Upper lobe of left lung (tissue), 6 donors: ENCODE measurements around the gene PTPN6. TPM values are rescaled to one million over a fixed set of nuclear protein-coding genes. Genes with fewer than 3 reads are reported as not detected.

Source experiments
- ATAC-seq, 2 donors: fragments of 200-7000 bp; cut with Tn5 transposase; one replicate each; pipeline ENCODE4 v1.9.1; 2022; ENCODE audit warnings: mild to moderate bottlenecking in 2 of 2, moderate library complexity in 2 of 2; ENCODE audit not compliant: low FRiP score in 2 of 2
- DNase-seq, 2 donors: peaks; one replicate each; pipeline ENCODE4 v3.0.0-alpha.2; 2019 to 2020
- H3K27ac ChIP-seq, 4 donors: fragments of 200-600 bp; sonication (generic); one replicate each; pipeline ENCODE4 v1.5.1; 2016 to 2019
- H3K27me3 ChIP-seq, 4 donors: fragments of 200-600 bp; sonication (generic); one replicate each; pipeline ENCODE4 v1.5.1; 2017 to 2019
- H3K36me3 ChIP-seq, 4 donors: fragments of 200-600 bp; sonication (generic); one replicate each; pipeline ENCODE4 v1.5.1; 2016 to 2019
- H3K4me1 ChIP-seq, 4 donors: fragments of 200-600 bp; sonication (generic); one replicate each; pipeline ENCODE4 v1.5.1; 2018 to 2019
- H3K4me3 ChIP-seq, 4 donors: fragments of 200-600 bp; sonication (generic); one replicate each; pipeline ENCODE4 v1.5.1; 2017 to 2019; ENCODE audit warnings: mild to moderate bottlenecking in 2 of 4, moderate library complexity in 1 of 4
- H3K9me3 ChIP-seq, 4 donors: fragments of 200-600 bp; sonication (generic); one replicate each; pipeline ENCODE4 v1.5.1; 2018 to 2019
- EP300 ChIP-seq, 4 donors: sonication (generic); formaldehyde crosslinking; IDR thresholded peaks; one replicate each; pipeline ENCODE4 v1.5.1; 2017; ENCODE audit warnings: antibody characterized with exemption in 4 of 4, control low read depth in 2 of 4
- POLR2A ChIP-seq, 4 donors: fragments of 450-650 bp; IDR thresholded peaks; one replicate each; pipeline ENCODE4 v1.5.1; 2016 to 2017; ENCODE audit warnings: antibody characterized with exemption in 4 of 4, mild to moderate bottlenecking in 2 of 4
- POLR2AphosphoS5 ChIP-seq, 2 donors: sonication (generic); formaldehyde crosslinking; IDR thresholded peaks; one replicate each; pipeline ENCODE4 v1.5.1; 2017; ENCODE audit warnings: antibody characterized with exemption in 2 of 2
- WGBS, 2 donors: methylation state at CpG; one replicate each; pipeline ENCODE4 v1.1.5; 2017 to 2018; 5-methylcytosine and 5-hydroxymethylcytosine counted together
- total RNA-seq, 6 donors: library from RNA; depleted of rRNA in 4 of 6; stranded (reverse); fragments of >200 nt in 4 of 6; gene quantifications; one replicate each; pipeline versions ENCODE4 v1.1.0 to v1.2.1, GENCODE V29; 2016 to 2021
- TF ChIP-seq, protein P1 (sequence below), 6 experiments: fragments of 450-650 bp in 4 of 6; fragments of 200-600 bp in 2 of 6; sonication (generic) in 2 of 6; IDR thresholded peaks; one replicate each; pipeline ENCODE4 v1.5.1; 2016 to 2019; ENCODE audit warnings: antibody characterized with exemption in 6 of 6
- donor health status: DM: no; HTN: no; CAD: no; lungs with moderate emphysema.
- donor health status: DM: no; HTN: yes; CAD: no; lungs with severe emphysema.

The PTPN6 gene
- total RNA-seq, 6 donors from 2014 or later, result 56.3 to 215 (median 114) TPM

DNA sequence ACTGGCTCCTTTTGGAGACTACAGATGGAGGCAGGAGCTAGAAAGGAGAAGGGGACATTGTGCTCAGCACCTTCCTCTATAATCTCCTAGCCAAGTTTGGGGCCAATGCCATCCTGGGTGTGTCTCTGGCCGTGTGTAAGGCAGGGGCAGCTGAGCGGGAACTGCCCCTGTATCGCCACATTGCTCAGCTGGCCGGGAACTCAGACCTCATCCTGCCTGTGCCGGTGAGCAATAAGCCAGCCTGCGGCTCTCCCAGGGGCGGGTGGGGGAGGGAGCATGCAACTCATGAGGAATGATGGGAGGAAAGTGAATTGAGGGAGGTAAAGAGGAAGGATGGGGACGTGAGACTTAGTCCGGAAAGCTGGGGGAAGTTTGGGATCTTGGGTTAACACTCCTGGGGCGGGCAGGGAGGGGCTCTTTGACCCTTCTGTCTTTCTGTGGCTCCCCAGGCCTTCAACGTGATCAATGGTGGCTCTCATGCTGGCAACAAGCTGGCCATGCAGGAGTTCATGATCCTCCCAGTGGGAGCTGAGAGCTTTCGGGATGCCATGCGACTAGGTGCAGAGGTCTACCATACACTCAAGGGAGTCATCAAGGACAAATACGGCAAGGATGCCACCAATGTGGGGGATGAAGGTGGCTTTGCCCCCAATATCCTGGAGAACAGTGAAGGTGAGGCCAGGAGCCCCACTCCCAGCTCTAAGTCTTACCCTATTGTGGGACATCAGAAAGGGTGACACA is 33.5 kb upstream of the PTPN6 start:
- ATAC-seq (no peak), DNase-seq (no peak)
- H3K9me3 ChIP-seq, result no peaks in the 10 kb centered on the region
- no peak overlapping the region for H3K4me3 ChIP-seq
- WGBS, 2 donors, result 81 to 91% methylated on average over 14 of the region's 14 CpGs
- H3K27me3 ChIP-seq, result no peaks in the 10 kb centered on the region
- TF ChIP-seq EP300 (IDR thresholded peaks at IDR 0.05) (no peak), POLR2A (IDR thresholded peaks at IDR 0.05) (no peak), POLR2AphosphoS5 (IDR thresholded peaks at IDR 0.05) (no peak)
- TF ChIP-seq, protein P1, sequence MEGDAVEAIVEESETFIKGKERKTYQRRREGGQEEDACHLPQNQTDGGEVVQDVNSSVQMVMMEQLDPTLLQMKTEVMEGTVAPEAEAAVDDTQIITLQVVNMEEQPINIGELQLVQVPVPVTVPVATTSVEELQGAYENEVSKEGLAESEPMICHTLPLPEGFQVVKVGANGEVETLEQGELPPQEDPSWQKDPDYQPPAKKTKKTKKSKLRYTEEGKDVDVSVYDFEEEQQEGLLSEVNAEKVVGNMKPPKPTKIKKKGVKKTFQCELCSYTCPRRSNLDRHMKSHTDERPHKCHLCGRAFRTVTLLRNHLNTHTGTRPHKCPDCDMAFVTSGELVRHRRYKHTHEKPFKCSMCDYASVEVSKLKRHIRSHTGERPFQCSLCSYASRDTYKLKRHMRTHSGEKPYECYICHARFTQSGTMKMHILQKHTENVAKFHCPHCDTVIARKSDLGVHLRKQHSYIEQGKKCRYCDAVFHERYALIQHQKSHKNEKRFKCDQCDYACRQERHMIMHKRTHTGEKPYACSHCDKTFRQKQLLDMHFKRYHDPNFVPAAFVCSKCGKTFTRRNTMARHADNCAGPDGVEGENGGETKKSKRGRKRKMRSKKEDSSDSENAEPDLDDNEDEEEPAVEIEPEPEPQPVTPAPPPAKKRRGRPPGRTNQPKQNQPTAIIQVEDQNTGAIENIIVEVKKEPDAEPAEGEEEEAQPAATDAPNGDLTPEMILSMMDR (IDR thresholded peaks at IDR 0.05), result no peak
- H3K4me1 ChIP-seq, result peaks cover 16 to 24% (median 17%) of the 10 kb centered on the region in 4 donors
- no peak overlapping the region for H3K27ac ChIP-seq
- H3K36me3 ChIP-seq, result peaks cover 0 to 34% (median 15%) of the 10 kb centered on the region in 4 donors

DNA sequence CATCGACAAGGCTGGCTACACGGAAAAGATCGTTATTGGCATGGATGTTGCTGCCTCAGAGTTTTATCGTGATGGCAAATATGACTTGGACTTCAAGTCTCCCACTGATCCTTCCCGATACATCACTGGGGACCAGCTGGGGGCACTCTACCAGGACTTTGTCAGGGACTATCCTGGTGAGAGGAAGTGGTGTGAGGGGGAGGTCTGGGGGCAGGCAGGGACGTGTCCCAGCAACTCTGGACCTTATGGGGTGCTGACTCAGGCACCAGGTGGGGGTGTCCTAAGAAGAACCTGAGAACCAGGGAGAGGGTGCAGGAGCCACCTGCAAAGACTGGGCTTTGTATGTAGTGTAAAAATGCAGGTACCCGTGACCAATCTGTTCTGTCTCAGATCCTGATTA is 31.6 kb upstream of the PTPN6 start:
- no peak for DNase-seq
- H3K27ac ChIP-seq, result no peak overlapping the region
- peaks cover 13 to 23% (median 16%) of the 10 kb centered on the region in 4 donors for H3K4me1 ChIP-seq
- 74 to 75% methylated on average over 7 of the region's 7 CpGs for WGBS, 2 donors
- H3K36me3 ChIP-seq, result peaks cover 0 to 34% (median 15%) of the 10 kb centered on the region in 4 donors
- TF ChIP-seq POLR2A (IDR thresholded peaks at IDR 0.05) (no peak), EP300 (IDR thresholded peaks at IDR 0.05) (no peak), POLR2AphosphoS5 (IDR thresholded peaks at IDR 0.05) (no peak)
- TF ChIP-seq, protein P1 (IDR thresholded peaks at IDR 0.05), result no peak
- no peak overlapping the region for H3K4me3 ChIP-seq
- H3K27me3 ChIP-seq, result no peaks in the 10 kb centered on the region
- ATAC-seq, result no peak
- H3K9me3 ChIP-seq, result no peaks in the 10 kb centered on the region

GRCh38 chr12:6921539-6921938 is 29.6 kb upstream of the PTPN6 start:
- DNase-seq, result no peak

DNA sequence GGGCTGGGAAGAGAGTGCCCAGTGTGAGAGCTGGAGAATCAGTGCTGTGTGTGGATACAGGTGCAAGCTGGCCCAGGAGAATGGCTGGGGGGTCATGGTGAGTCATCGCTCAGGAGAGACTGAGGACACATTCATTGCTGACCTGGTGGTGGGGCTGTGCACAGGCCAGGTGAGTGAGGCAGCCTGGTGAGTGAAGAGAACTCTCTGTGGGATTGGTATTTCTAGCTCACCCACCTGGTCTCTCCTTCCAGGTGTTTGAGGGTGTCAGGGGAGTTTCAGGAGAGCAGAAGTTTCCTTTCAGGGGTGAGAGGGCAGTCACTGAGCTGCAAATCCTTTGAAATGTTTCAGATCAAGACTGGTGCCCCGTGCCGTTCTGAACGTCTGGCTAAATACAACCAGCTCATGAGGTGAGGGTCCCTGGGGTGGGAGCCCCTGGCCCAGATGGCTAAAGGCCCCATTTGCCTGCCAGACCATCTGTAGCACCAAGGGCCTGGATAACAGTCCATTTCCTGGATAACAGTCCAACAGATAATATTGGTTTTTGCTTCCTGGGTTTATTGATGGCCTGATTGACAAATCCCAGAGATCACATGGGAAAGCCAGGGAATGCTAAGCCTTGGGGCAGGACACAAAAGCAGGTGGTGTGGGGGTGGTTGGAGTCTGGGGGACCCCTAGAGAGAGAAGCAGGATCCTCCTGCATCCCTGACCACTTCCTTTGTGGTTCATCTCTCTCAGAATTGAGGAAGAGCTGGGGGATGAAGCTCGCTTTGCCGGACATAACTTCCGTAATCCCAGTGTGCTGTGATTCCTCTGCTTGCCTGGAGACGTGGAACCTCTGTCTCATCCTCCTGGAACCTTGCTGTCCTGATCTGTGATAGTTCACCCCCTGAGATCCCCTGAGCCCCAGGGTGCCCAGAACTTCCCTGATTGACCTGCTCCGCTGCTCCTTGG is 28.9 kb upstream of the PTPN6 start:
- peaks cover 0 to 29% (median 11%) of the 10 kb centered on the region in 4 donors for H3K36me3 ChIP-seq
- no peak overlapping the region for H3K4me3 ChIP-seq
- H3K9me3 ChIP-seq, result no peaks in the 10 kb centered on the region
- 72 to 84% methylated on average over 8 to 9 of the region's 9 CpGs for WGBS, 2 donors
- ATAC-seq (no peak), DNase-seq (no peak)
- H3K4me1 ChIP-seq, result peaks cover 24 to 36% (median 29%) of the 10 kb centered on the region in 4 donors
- peak overlapping the region in 1 of 4 donors; percentile 23 for H3K27ac ChIP-seq
- H3K27me3 ChIP-seq, result no peaks in the 10 kb centered on the region
- TF ChIP-seq, protein P1 (IDR thresholded peaks at IDR 0.05), result no peak
- TF ChIP-seq EP300 (IDR thresholded peaks at IDR 0.05) (no peak), POLR2AphosphoS5 (IDR thresholded peaks at IDR 0.05) (no peak), POLR2A (IDR thresholded peaks at IDR 0.05) (no peak)

More at GRCh38 chr12:6921539-6921938, 29.6 kb upstream of the PTPN6 start:
- 81 to 90% methylated on average over 7 of the region's 7 CpGs for WGBS, 2 donors
- Histone ChIP-seq H3K9me3 (no peaks in the 10 kb centered on the region), H3K4me3 (no peak overlapping the region), H3K4me1 (peaks cover 18 to 28% (median 23%) of the 10 kb centered on the region in 4 donors), H3K36me3 (peaks cover 0 to 30% (median 14%) of the 10 kb centered on the region in 4 donors), H3K27me3 (no peaks in the 10 kb centered on the region), H3K27ac (no peak overlapping the region)
- no peak for ATAC-seq
- TF ChIP-seq, protein P1 (IDR thresholded peaks at IDR 0.05), result no peak
- no peak for TF ChIP-seq POLR2AphosphoS5 (IDR thresholded peaks at IDR 0.05)
- TF ChIP-seq POLR2A (IDR thresholded peaks at IDR 0.05), result no peak
- TF ChIP-seq EP300 (IDR thresholded peaks at IDR 0.05), result no peak
